ENCODE measurements around the gene CTU2. TPM values are rescaled to one million over a fixed set of nuclear protein-coding genes. Genes with fewer than 3 reads are reported as not detected.

The CTU2 gene
- total RNA-seq, 1 donor from 2014 or later = 18.3 TPM

- H4K20me1 ChIP-seq (ENCODE audit: insufficient read depth, low read length) = peaks cover 72% of the 10 kb centered on the region
These were observed 9.2 kb downstream of the CTU2 start for GRCh38 chr16:88715312-88716190.

GRCh38 chr16:88716201-88716600, 9.9 kb downstream of the CTU2 start:
- H3K9me3 Mint-ChIP-seq (ENCODE audit: unreplicated experiment) = no peaks in the 10 kb centered on the region
- no peaks in the 10 kb centered on the region for H3K4me1 ChIP-seq (ENCODE audit: insufficient read depth, low read length)
- no peak for FAIRE-seq
- H3K4me1 Mint-ChIP-seq (ENCODE audit: low read depth, unreplicated experiment) = no peaks in the 10 kb centered on the region
- TF ChIP-seq CTCF (IDR thresholded peaks at IDR 0.05; ENCODE audit: insufficient read depth, low read depth, low read length) = no peak
- TF ChIP-seq EZH2 (IDR thresholded peaks at IDR 0.05; ENCODE audit: insufficient read depth, low read length) = no peak
- no peak overlapping the region for H3K27ac Mint-ChIP-seq (ENCODE audit: unreplicated experiment)
- H3K9ac ChIP-seq (ENCODE audit: low read length) = no peak overlapping the region
- peaks cover 16% of the 10 kb centered on the region for H3K36me3 Mint-ChIP-seq (ENCODE audit: low read depth, unreplicated experiment)
- H3K4me3 ChIP-seq (ENCODE audit: insufficient read depth, low read depth, low read length) = no peak overlapping the region
- H3K27me3 Mint-ChIP-seq (ENCODE audit: low read depth, unreplicated experiment) = no peaks in the 10 kb centered on the region
- H3K27me3 ChIP-seq (ENCODE audit: insufficient read depth, low read length) = no peaks in the 10 kb centered on the region
- H3K36me3 ChIP-seq (ENCODE audit: insufficient read depth, low read length) = peaks cover 17% of the 10 kb centered on the region
- H3K9me3 ChIP-seq (ENCODE audit: insufficient read depth, low read depth, low read length) = no peaks in the 10 kb centered on the region
- H3K4me3 Mint-ChIP-seq (ENCODE audit: unreplicated experiment) = no peak overlapping the region
- no peak overlapping the region for H2AFZ ChIP-seq (ENCODE audit: low read depth, low read length)
- peaks cover 66% of the 10 kb centered on the region for H4K20me1 ChIP-seq (ENCODE audit: insufficient read depth, low read length)
- no peak overlapping the region for H3K27ac ChIP-seq (ENCODE audit: low read depth, low read length)
- no peak for DNase-seq (ENCODE audit: low read depth)
- H3K79me2 ChIP-seq (ENCODE audit: insufficient read depth, low read length) = peaks cover 24% of the 10 kb centered on the region
- no peak overlapping the region for H3K4me2 ChIP-seq (ENCODE audit: low read length)

More at GRCh38 chr16:88715312-88716190, 9.2 kb downstream of the CTU2 start:
- H2AFZ ChIP-seq (ENCODE audit: low read depth, low read length) = no peak overlapping the region
- H3K9ac ChIP-seq (ENCODE audit: low read length) = no peak overlapping the region
- Mint-ChIP-seq H3K9me3 (ENCODE audit: unreplicated experiment) (no peaks in the 10 kb centered on the region), H3K27me3 (ENCODE audit: low read depth, unreplicated experiment) (no peaks in the 10 kb centered on the region), H3K36me3 (ENCODE audit: low read depth, unreplicated experiment) (peaks cover 16% of the 10 kb centered on the region), H3K4me3 (ENCODE audit: unreplicated experiment) (no peak overlapping the region), H3K27ac (ENCODE audit: unreplicated experiment) (no peak overlapping the region), H3K4me1 (ENCODE audit: low read depth, unreplicated experiment) (no peaks in the 10 kb centered on the region)
- no peaks in the 10 kb centered on the region for H3K4me1 ChIP-seq (ENCODE audit: insufficient read depth, low read length)
- H3K27ac ChIP-seq (ENCODE audit: low read depth, low read length) = no peak overlapping the region
- DNase-seq (ENCODE audit: low read depth) (no peak), FAIRE-seq (no peak)
- H3K4me2 ChIP-seq (ENCODE audit: low read length) = no peak overlapping the region
- H3K9me3 ChIP-seq (ENCODE audit: insufficient read depth, low read depth, low read length) = no peaks in the 10 kb centered on the region
- peaks cover 30% of the 10 kb centered on the region for H3K79me2 ChIP-seq (ENCODE audit: insufficient read depth, low read length)
- H3K4me3 ChIP-seq (ENCODE audit: insufficient read depth, low read depth, low read length) = no peak overlapping the region
- peaks cover 17% of the 10 kb centered on the region for H3K36me3 ChIP-seq (ENCODE audit: insufficient read depth, low read length)
- no peaks in the 10 kb centered on the region for H3K27me3 ChIP-seq (ENCODE audit: insufficient read depth, low read length)
- TF ChIP-seq CTCF (IDR thresholded peaks at IDR 0.05; ENCODE audit: insufficient read depth, low read depth, low read length) (no peak), EZH2 (IDR thresholded peaks at IDR 0.05; ENCODE audit: insufficient read depth, low read length) (no peak)

GRCh38 chr16:88716601-88717001, 10.3 kb downstream of the CTU2 start:
- Histone ChIP-seq H3K4me2 (ENCODE audit: low read length) (no peak overlapping the region), H3K27me3 (ENCODE audit: insufficient read depth, low read length) (no peaks in the 10 kb centered on the region), H2AFZ (ENCODE audit: low read depth, low read length) (no peak overlapping the region), H4K20me1 (ENCODE audit: insufficient read depth, low read length) (peaks cover 62% of the 10 kb centered on the region), H3K9ac (ENCODE audit: low read length) (no peak overlapping the region), H3K79me2 (ENCODE audit: insufficient read depth, low read length) (peaks cover 20% of the 10 kb centered on the region), H3K4me3 (ENCODE audit: insufficient read depth, low read depth, low read length) (no peak overlapping the region), H3K9me3 (ENCODE audit: insufficient read depth, low read depth, low read length) (no peaks in the 10 kb centered on the region), H3K36me3 (ENCODE audit: insufficient read depth, low read length) (peaks cover 17% of the 10 kb centered on the region), H3K27ac (ENCODE audit: low read depth, low read length) (no peak overlapping the region), H3K4me1 (ENCODE audit: insufficient read depth, low read length) (no peaks in the 10 kb centered on the region)
- FAIRE-seq (no peak), DNase-seq (ENCODE audit: low read depth) (no peak)
- Mint-ChIP-seq H3K9me3 (ENCODE audit: unreplicated experiment) (no peaks in the 10 kb centered on the region), H3K27ac (ENCODE audit: unreplicated experiment) (no peak overlapping the region), H3K36me3 (ENCODE audit: low read depth, unreplicated experiment) (peaks cover 16% of the 10 kb centered on the region), H3K27me3 (ENCODE audit: low read depth, unreplicated experiment) (no peaks in the 10 kb centered on the region), H3K4me1 (ENCODE audit: low read depth, unreplicated experiment) (no peaks in the 10 kb centered on the region), H3K4me3 (ENCODE audit: unreplicated experiment) (no peak overlapping the region)
- TF ChIP-seq CTCF (IDR thresholded peaks at IDR 0.05; ENCODE audit: insufficient read depth, low read depth, low read length) (no peak), EZH2 (IDR thresholded peaks at IDR 0.05; ENCODE audit: insufficient read depth, low read length) (no peak)

Measured in astrocyte (in vitro differentiated cells and primary cell).